ENCODE results near the gene SH3BP2.

SH3BP2 gene

GRCh38 chr4:2755821-2756690, 36.8 kb upstream of the SH3BP2 start, which contains the start of gene TNIP2:
TNIP2 (minus strand) TSS chr4:2756336; CDS start chr4:2756289, 47 bp downstream.
- no peak for TF ChIP-seq EZH2 (IDR thresholded peaks at IDR 0.05; ENCODE audit: borderline replicate concordance, low read length)
- TF ChIP-seq CTCF (IDR thresholded peaks at IDR 0.05; ENCODE audit: low read length), result no peak
- Histone ChIP-seq H3K4me2 (ENCODE audit: low read length) (peak within 1 kb of the TSS; percentile 91), H3K4me1 (ENCODE audit: insufficient read depth, low read length, severe bottlenecking) (peaks cover 13% of the 10 kb centered on the region), H3K9ac (ENCODE audit: low read length) (peak within 1 kb of the TSS; percentile 77), H3K79me2 (ENCODE audit: insufficient read depth, low read length) (0 out of 2 replicates have a peak, but pooled peaks cover 6% of the 10 kb centered on the region), H2AFZ (ENCODE audit: low read length) (no peak within 1 kb of the TSS), H3K9me3 (ENCODE audit: low read length) (no peaks in the 10 kb centered on the region), H3K27ac (ENCODE audit: low read depth, low read length, poor library complexity, severe bottlenecking) (no peak within 1 kb of the TSS), H3K4me3 (ENCODE audit: low read depth, low read length, poor library complexity, severe bottlenecking) (peak within 1 kb of the TSS; percentile 90), H3K27me3 (ENCODE audit: insufficient read depth, low read length) (no peaks in the 10 kb centered on the region), H3K36me3 (ENCODE audit: insufficient read depth, low read length) (no peaks in the 10 kb centered on the region), H3K9me2 (ENCODE audit: low read depth, low read length) (no peaks in the 10 kb centered on the region), H4K20me1 (ENCODE audit: insufficient read depth, low read length) (no peaks in the 10 kb centered on the region), H3F3A (ENCODE audit: insufficient read depth, low read length) (no peaks in the 10 kb centered on the region)

GRCh38 chr4:2756691-2757350, 36.1 kb upstream of the SH3BP2 start:
- Histone ChIP-seq H3K4me1 (ENCODE audit: insufficient read depth, low read length, severe bottlenecking) (peaks cover 13% of the 10 kb centered on the region), H3K4me2 (ENCODE audit: low read length) (peak overlapping the region; percentile 91), H3K27ac (ENCODE audit: low read depth, low read length, poor library complexity, severe bottlenecking) (no peak overlapping the region), H3F3A (ENCODE audit: insufficient read depth, low read length) (no peaks in the 10 kb centered on the region), H4K20me1 (ENCODE audit: insufficient read depth, low read length) (no peaks in the 10 kb centered on the region), H3K27me3 (ENCODE audit: insufficient read depth, low read length) (no peaks in the 10 kb centered on the region), H3K9me2 (ENCODE audit: low read depth, low read length) (no peaks in the 10 kb centered on the region), H3K4me3 (ENCODE audit: low read depth, low read length, poor library complexity, severe bottlenecking) (peak overlapping the region; percentile 62), H3K36me3 (ENCODE audit: insufficient read depth, low read length) (no peaks in the 10 kb centered on the region), H3K9ac (ENCODE audit: low read length) (peak overlapping the region; percentile 50; the same call in 1 of the 2 replicates), H3K9me3 (ENCODE audit: low read length) (no peaks in the 10 kb centered on the region), H2AFZ (ENCODE audit: low read length) (no peak overlapping the region), H3K79me2 (ENCODE audit: insufficient read depth, low read length) (0 out of 2 replicates have a peak, but pooled peaks cover 6% of the 10 kb centered on the region)
- TF ChIP-seq CTCF (IDR thresholded peaks at IDR 0.05; ENCODE audit: low read length), result no peak
- no peak for TF ChIP-seq EZH2 (IDR thresholded peaks at IDR 0.05; ENCODE audit: borderline replicate concordance, low read length)

GRCh38 chr4:2757426-2757825, 35.5 kb upstream of the SH3BP2 start:
- Histone ChIP-seq H3K9me2 (ENCODE audit: low read depth, low read length) (no peaks in the 10 kb centered on the region), H4K20me1 (ENCODE audit: insufficient read depth, low read length) (no peaks in the 10 kb centered on the region), H3K27ac (ENCODE audit: low read depth, low read length, poor library complexity, severe bottlenecking) (no peak overlapping the region), H3K4me1 (ENCODE audit: insufficient read depth, low read length, severe bottlenecking) (peaks cover 13% of the 10 kb centered on the region), H3K27me3 (ENCODE audit: insufficient read depth, low read length) (no peaks in the 10 kb centered on the region), H3K79me2 (ENCODE audit: insufficient read depth, low read length) (0 out of 2 replicates have a peak, but pooled peaks cover 6% of the 10 kb centered on the region), H3F3A (ENCODE audit: insufficient read depth, low read length) (no peaks in the 10 kb centered on the region), H3K4me2 (ENCODE audit: low read length) (no peak overlapping the region), H3K9me3 (ENCODE audit: low read length) (no peaks in the 10 kb centered on the region), H3K9ac (ENCODE audit: low read length) (no peak overlapping the region), H3K4me3 (ENCODE audit: low read depth, low read length, poor library complexity, severe bottlenecking) (no peak overlapping the region), H2AFZ (ENCODE audit: low read length) (no peak overlapping the region), H3K36me3 (ENCODE audit: insufficient read depth, low read length) (no peaks in the 10 kb centered on the region)
- TF ChIP-seq CTCF (IDR thresholded peaks at IDR 0.05; ENCODE audit: low read length) (no peak), EZH2 (IDR thresholded peaks at IDR 0.05; ENCODE audit: borderline replicate concordance, low read length) (no peak)
